GM06990 (cell line): ENCODE data around the gene PTPRN2.

Experiments used
- DNase-seq: peaks from one replicate; pipeline ENCODE4 v3.0.0-alpha.2; 2011; ENCODE audit not compliant: insufficient read length; ENCODE audit errors: extremely low read depth
- H3K27me3 ChIP-seq: replicated peaks from 2 replicates; pipeline ENCODE4 v1.6.0; 2011; ENCODE audit warnings: low read length; ENCODE audit not compliant: control insufficient read depth, insufficient read depth
- H3K36me3 ChIP-seq: 2 replicates; pipeline ENCODE4 v1.5.1; 2011; ENCODE audit warnings: low read length; ENCODE audit not compliant: control insufficient read depth, insufficient read depth
- H3K4me3 ChIP-seq: replicated peaks from 2 replicates; pipeline ENCODE4 v1.5.1; 2011; ENCODE audit warnings: low read depth, mild to moderate bottlenecking, control low read depth, low read length
- CTCF ChIP-seq: IDR thresholded peaks from 2 replicates; pipeline ENCODE4 v1.5.1; 2011; ENCODE audit warnings: low read length, control low read depth, mild to moderate bottlenecking, inconsistent platforms; ENCODE audit not compliant: insufficient read depth, poor library complexity, severe bottlenecking

PTPRN2 gene

DNA sequence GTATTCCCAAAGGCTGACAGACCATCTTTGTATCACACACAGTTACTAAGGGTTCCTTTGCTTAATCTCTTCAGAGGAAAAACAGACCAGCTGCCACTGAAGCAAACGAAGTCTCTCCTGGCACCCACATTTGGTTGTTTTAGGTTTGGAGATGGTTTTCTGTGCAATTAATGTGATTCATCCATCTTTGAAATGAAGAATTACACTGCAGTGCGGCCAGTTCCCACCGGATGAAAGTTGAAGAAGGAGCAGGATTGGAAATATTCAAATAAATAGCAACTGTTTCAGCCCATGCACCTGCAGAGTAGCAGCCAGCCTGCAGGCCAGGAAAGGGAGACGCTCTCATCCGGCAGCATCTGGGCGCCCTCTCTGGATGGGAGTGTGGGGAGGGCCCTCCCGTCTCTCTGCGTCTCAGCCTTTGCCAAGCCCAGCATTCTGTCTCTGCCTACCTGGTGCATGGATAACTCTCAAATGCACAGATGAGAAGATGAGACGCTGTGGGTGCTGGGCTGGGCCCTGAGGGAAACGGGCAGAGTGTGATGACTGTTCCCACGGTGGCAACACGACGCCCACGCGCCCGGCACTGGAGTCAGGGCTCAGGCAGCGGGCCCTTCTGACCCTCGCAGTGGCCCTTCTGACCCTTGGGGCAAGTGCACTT, 214.0 kb downstream of the PTPRN2 start:
- Histone ChIP-seq H3K36me3 (no peaks in the 10 kb centered on the region), H3K27me3 (no peaks in the 10 kb centered on the region), H3K4me3 (no peak overlapping the region)
- no peak for TF ChIP-seq CTCF
- no peak for DNase-seq

GRCh38 chr7:158372400-158373342, 215.0 kb downstream of the PTPRN2 start:
- DNase-seq, result no peak
- TF ChIP-seq CTCF, result no peak
- H3K27me3 ChIP-seq, result no peaks in the 10 kb centered on the region
- no peaks in the 10 kb centered on the region for H3K36me3 ChIP-seq
- H3K4me3 ChIP-seq, result no peak overlapping the region

GRCh38 chr7:158371856-158372255, 215.8 kb downstream of the PTPRN2 start:
- H3K36me3 ChIP-seq, result no peaks in the 10 kb centered on the region
- no peak for TF ChIP-seq CTCF
- DNase-seq, result no peak
- H3K4me3 ChIP-seq, result no peak overlapping the region
- H3K27me3 ChIP-seq, result no peaks in the 10 kb centered on the region

- Histone ChIP-seq H3K4me3 (no peak overlapping the region), H3K27me3 (no peaks in the 10 kb centered on the region), H3K36me3 (no peaks in the 10 kb centered on the region)
- no peak for DNase-seq
- TF ChIP-seq CTCF, result no peak
Measured at GRCh38 chr7:158369866-158370265, 217.8 kb downstream of the PTPRN2 start.

GRCh38 chr7:158369290-158369689, 218.3 kb downstream of the PTPRN2 start:
- Histone ChIP-seq H3K27me3 (no peaks in the 10 kb centered on the region), H3K36me3 (no peaks in the 10 kb centered on the region), H3K4me3 (no peak overlapping the region)
- TF ChIP-seq CTCF, result no peak
- DNase-seq, result no peak
